ENCODE data around the gene THPO. TPM values are rescaled to one million over a fixed set of nuclear protein-coding genes. Genes with fewer than 3 reads are reported as not detected.

THPO gene
- polyA plus RNA-seq, 1 donor (not counting 4 experiments of a cell fraction or from before 2014, with no cell fraction given) = not detected

- Histone ChIP-seq H3K27me3 (ENCODE audit: control insufficient read depth, extremely low read depth, insufficient read depth, low read length) (no peaks in the 10 kb centered on the region), H3K27ac (ENCODE audit: control insufficient read depth, insufficient read depth, low read length) (no peak overlapping the region), H3K4me2 (ENCODE audit: control insufficient read depth, extremely low read depth, insufficient read depth, low read depth, low read length) (no peak overlapping the region), H3K9me3 (ENCODE audit: control insufficient read depth, low read depth, low read length) (no peaks in the 10 kb centered on the region), H3K4me3 (ENCODE audit: control insufficient read depth in 2 of 3, extremely low read depth in 1 of 3, insufficient read depth in 2 of 3, low read depth in 1 of 3, low read length in 3 of 3) (no peak overlapping the region), H3K9ac (ENCODE audit: control insufficient read depth, extremely low read depth, insufficient read depth, low read length) (no peak overlapping the region), H3K4me1 (ENCODE audit: control insufficient read depth, extremely low read depth, insufficient read depth, low read length) (peaks cover 5% of the 10 kb centered on the region), H2AFZ (ENCODE audit: control insufficient read depth, low read length) (no peak overlapping the region), H4K20me1 (ENCODE audit: control insufficient read depth, extremely low read depth, insufficient read depth, low read length) (peaks cover 25% of the 10 kb centered on the region), H3K36me3 (ENCODE audit: control insufficient read depth in 2 of 2, extremely low read depth in 1 of 2, insufficient read depth in 2 of 2, low read length in 2 of 2) (peaks cover 78 to 88% of the 10 kb centered on the region in 2 experiments), H3K9me1 (ENCODE audit: control insufficient read depth, extremely low read depth, insufficient read depth, low read length) (no peaks in the 10 kb centered on the region), H3K79me2 (ENCODE audit: control insufficient read depth, insufficient read depth, low read length) (peaks cover 84% of the 10 kb centered on the region)
- dilution Hi-C loops (cut with MboI; ENCODE audit: extremely low pct_ligation_motif_present, low sequenced_read_pairs) = no loop called here
- FAIRE-seq (no peak), DNase-seq (ENCODE audit: low read depth, low spot score) (no peak)
- TF ChIP-seq EZH2 (IDR thresholded peaks at IDR 0.05; ENCODE audit: low read length) (no peak), CTCF (optimal IDR thresholded peaks at IDR 0.05 in 1 of 3, IDR thresholded peaks at IDR 0.05 in 1 of 3, conservative IDR thresholded peaks at IDR 0.05 in 1 of 3; ENCODE audit: extremely low read depth in 1 of 3, insufficient read depth in 2 of 3, low read length in 3 of 3) (no peak)
These were observed 52.7 kb downstream of the THPO start for GRCh38 chr3:184325269-184325668.

DNA sequence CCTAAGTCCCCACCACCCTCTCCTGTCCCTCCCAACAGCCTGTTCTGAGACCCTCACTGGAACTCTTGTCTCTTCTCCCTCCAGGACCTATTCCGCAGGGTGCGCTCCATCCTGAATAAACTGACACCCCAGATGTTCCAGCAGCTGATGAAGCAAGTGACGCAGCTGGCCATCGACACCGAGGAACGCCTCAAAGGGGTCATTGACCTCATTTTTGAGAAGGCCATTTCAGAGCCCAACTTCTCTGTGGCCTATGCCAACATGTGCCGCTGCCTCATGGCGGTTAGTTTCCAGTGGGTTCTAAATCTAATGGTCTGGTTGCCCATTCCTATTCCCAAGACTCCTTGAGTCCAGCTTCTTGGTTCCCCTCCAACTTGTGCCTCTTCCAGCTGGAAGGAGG, 54.3 kb downstream of the THPO start:
- no peak for FAIRE-seq
- peaks cover 70 to 82% of the 10 kb centered on the region in 2 experiments for H3K36me3 ChIP-seq (ENCODE audit: control insufficient read depth in 2 of 2, extremely low read depth in 1 of 2, insufficient read depth in 2 of 2, low read length in 2 of 2)
- H3K79me2 ChIP-seq (ENCODE audit: control insufficient read depth, insufficient read depth, low read length) = peaks cover 89% of the 10 kb centered on the region
- no peak for TF ChIP-seq EZH2 (IDR thresholded peaks at IDR 0.05; ENCODE audit: low read length)
- TF ChIP-seq CTCF (optimal IDR thresholded peaks at IDR 0.05 in 1 of 3, IDR thresholded peaks at IDR 0.05 in 1 of 3, conservative IDR thresholded peaks at IDR 0.05 in 1 of 3; ENCODE audit: extremely low read depth in 1 of 3, insufficient read depth in 2 of 3, low read length in 3 of 3) = no peak
- no peak overlapping the region for H2AFZ ChIP-seq (ENCODE audit: control insufficient read depth, low read length)
- no peaks in the 10 kb centered on the region for H3K27me3 ChIP-seq (ENCODE audit: control insufficient read depth, extremely low read depth, insufficient read depth, low read length)
- no peaks in the 10 kb centered on the region for H3K9me1 ChIP-seq (ENCODE audit: control insufficient read depth, extremely low read depth, insufficient read depth, low read length)
- peaks cover 38% of the 10 kb centered on the region for H4K20me1 ChIP-seq (ENCODE audit: control insufficient read depth, extremely low read depth, insufficient read depth, low read length)
- no peak for DNase-seq (ENCODE audit: low read depth, low spot score)
- peaks cover 17% of the 10 kb centered on the region for H3K4me1 ChIP-seq (ENCODE audit: control insufficient read depth, extremely low read depth, insufficient read depth, low read length)
- H3K4me2 ChIP-seq (ENCODE audit: control insufficient read depth, extremely low read depth, insufficient read depth, low read depth, low read length) = no peak overlapping the region
- H3K9me3 ChIP-seq (ENCODE audit: control insufficient read depth, low read depth, low read length) = no peaks in the 10 kb centered on the region
- H3K9ac ChIP-seq (ENCODE audit: control insufficient read depth, extremely low read depth, insufficient read depth, low read length) = no peak overlapping the region
- no peak overlapping the region for H3K4me3 ChIP-seq (ENCODE audit: control insufficient read depth in 2 of 3, extremely low read depth in 1 of 3, insufficient read depth in 2 of 3, low read depth in 1 of 3, low read length in 3 of 3)
- no peak overlapping the region for H3K27ac ChIP-seq (ENCODE audit: control insufficient read depth, insufficient read depth, low read length)
- dilution Hi-C loops (cut with MboI; ENCODE audit: extremely low pct_ligation_motif_present, low sequenced_read_pairs) = no loop called here
